ENCODE data around the gene AVL9.

DNA sequence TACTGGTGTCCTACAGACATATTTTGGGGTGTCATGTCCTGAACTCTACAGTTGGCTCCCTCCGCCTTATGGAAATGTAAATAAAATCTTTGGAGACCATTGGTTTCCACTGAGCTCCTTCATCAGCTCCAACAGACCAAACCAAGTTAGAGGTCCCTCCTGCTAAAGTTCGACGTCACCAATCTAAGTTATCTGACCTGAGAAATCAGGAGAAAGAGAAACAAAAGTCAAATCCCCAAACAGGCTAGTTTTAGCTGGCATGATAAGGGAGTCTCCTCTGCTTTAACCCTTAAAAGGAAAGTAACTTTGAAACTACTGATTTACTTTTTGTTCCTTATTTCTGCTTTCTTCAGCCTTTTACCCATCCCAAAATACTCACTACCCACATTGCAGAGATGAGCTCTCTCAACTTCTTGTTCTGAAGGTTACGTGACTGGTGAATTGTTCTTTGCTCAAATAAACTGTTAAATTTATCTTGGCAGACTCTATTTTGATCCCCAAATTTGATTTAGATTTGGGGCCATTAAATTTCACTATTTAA is 39.9 kb downstream of the AVL9 start:
- TF ChIP-seq, protein P1, sequence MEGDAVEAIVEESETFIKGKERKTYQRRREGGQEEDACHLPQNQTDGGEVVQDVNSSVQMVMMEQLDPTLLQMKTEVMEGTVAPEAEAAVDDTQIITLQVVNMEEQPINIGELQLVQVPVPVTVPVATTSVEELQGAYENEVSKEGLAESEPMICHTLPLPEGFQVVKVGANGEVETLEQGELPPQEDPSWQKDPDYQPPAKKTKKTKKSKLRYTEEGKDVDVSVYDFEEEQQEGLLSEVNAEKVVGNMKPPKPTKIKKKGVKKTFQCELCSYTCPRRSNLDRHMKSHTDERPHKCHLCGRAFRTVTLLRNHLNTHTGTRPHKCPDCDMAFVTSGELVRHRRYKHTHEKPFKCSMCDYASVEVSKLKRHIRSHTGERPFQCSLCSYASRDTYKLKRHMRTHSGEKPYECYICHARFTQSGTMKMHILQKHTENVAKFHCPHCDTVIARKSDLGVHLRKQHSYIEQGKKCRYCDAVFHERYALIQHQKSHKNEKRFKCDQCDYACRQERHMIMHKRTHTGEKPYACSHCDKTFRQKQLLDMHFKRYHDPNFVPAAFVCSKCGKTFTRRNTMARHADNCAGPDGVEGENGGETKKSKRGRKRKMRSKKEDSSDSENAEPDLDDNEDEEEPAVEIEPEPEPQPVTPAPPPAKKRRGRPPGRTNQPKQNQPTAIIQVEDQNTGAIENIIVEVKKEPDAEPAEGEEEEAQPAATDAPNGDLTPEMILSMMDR (conservative IDR thresholded peaks at IDR 0.05; ENCODE audit: low read depth, low read length), result no peak
- TF ChIP-seq CEBPB (IDR thresholded peaks at IDR 0.05; ENCODE audit: low read depth, low read length) (no peak), MAFK (IDR thresholded peaks at IDR 0.05; ENCODE audit: low read depth, low read length) (no peak), RCOR1 (IDR thresholded peaks at IDR 0.05; ENCODE audit: insufficient replicate concordance, low read length) (no peak), POLR2A (IDR thresholded peaks at IDR 0.05; ENCODE audit: low read depth, low read length) (no peak), RAD21 (IDR thresholded peaks at IDR 0.05; ENCODE audit: low read length) (no peak)

Measured in IMR-90 (cell line).